K562 (cell line): ENCODE results near the gene FYB1. TPM values are rescaled to one million over a fixed set of nuclear protein-coding genes. Genes with fewer than 3 reads are reported as not detected.

Source experiments
- BCL6 ChIP-seq: fragments of 250-450 bp; sonication (Bioruptor Pico); IDR thresholded peaks from 2 replicates; pipeline ENCODE4 v1.4.0; 2020
- ELF2 ChIP-seq: fragments of 250-450 bp; sonication (Bioruptor Pico); IDR thresholded peaks from 2 replicates; pipeline ENCODE4 v1.5.0; 2021; ENCODE audit warnings: mild to moderate bottlenecking
- ETV1 ChIP-seq: fragments of 450-650 bp; conservative IDR thresholded peaks from 2 replicates; pipeline ENCODE4 v1.6.1; 2016; ENCODE audit warnings: missing genetic modification characterization, control low read depth, low read depth, missing compliant biosample characterization
- ETV5 ChIP-seq: sonication (generic); formaldehyde crosslinking; IDR thresholded peaks from 2 replicates; pipeline ENCODE4 v1.4.0; 2020; ENCODE audit warnings: low read depth, mild to moderate bottlenecking, missing genetic modification reagents
- GTF2E2 ChIP-seq: fragments of 200-800 bp; sonication (Bioruptor generic); IDR thresholded peaks from 2 replicates; pipeline ENCODE4 v1.6.1; 2016; ENCODE audit warnings: missing genetic modification characterization, missing compliant biosample characterization
- MYC ChIP-seq, 2 experiments: fragments of 250-450 bp in 1 of 2; sonication (Bioruptor Pico) in 1 of 2; IDR thresholded peaks; 2 replicates each; pipeline versions ENCODE4 v1.5.1 to v1.6.1; 2012 to 2021; ENCODE audit warnings: low read depth in 2 of 2, borderline replicate concordance in 1 of 2, improper control_type of control experiment in 1 of 2, low read length in 1 of 2, mild to moderate bottlenecking in 1 of 2, moderate library complexity in 1 of 2
- NFE2 ChIP-seq: IDR thresholded peaks from 2 replicates; pipeline ENCODE4 v1.6.1; 2014; ENCODE audit warnings: antibody characterized with exemption, low read depth
- NR2F6 ChIP-seq: fragments of 450-650 bp; formaldehyde crosslinking; IDR thresholded peaks from 2 replicates; pipeline ENCODE4 v1.4.0; 2020; ENCODE audit warnings: mild to moderate bottlenecking
- POLR2A ChIP-seq: fragments of 450-650 bp; conservative IDR thresholded peaks from 2 replicates; pipeline ENCODE4 v1.6.1; 2016
- SETDB1 ChIP-seq: IDR thresholded peaks from one replicate; pipeline ENCODE4 v1.6.1; 2012; ENCODE audit warnings: low read length, control low read depth, inconsistent platforms
- TAF15 ChIP-seq: fragments of 200-400 bp; formaldehyde crosslinking; IDR thresholded peaks from 2 replicates; pipeline ENCODE4 v1.6.1; 2017; ENCODE audit warnings: mild to moderate bottlenecking, low read depth, low read length, moderate library complexity
- TARDBP ChIP-seq: fragments of 450-650 bp; IDR thresholded peaks from 2 replicates; pipeline ENCODE4 v1.6.1; 2016
- TCF7 ChIP-seq: sonication (generic); IDR thresholded peaks from 2 replicates; pipeline ENCODE4 v1.6.1; 2016; ENCODE audit warnings: antibody characterized with exemption, borderline replicate concordance
- ZNF146 ChIP-seq: IDR thresholded peaks from one replicate; pipeline ENCODE4 v1.6.1; 2018; ENCODE audit warnings: missing compliant biosample characterization; ENCODE audit not compliant: unreplicated experiment
- polyA plus RNA-seq, 8 experiments: library from polyadenylated mRNA; depleted of rRNA in 4 of 8; stranded (reverse) in 5 of 8; unstranded in 3 of 8; fragments of >200 nt; fragmentation: Nextera tagmentation in 2 of 8; fragmentation: Illumina TruSeq in 1 of 8; extraction: Ambion mirVana in 2 of 8; extraction: Trizol in 1 of 8; gene quantifications; 2 replicates each; pipeline versions ENCODE4 v1.2.1 to v1.2.3, GENCODE V29; 2011 to 2014; ENCODE audit warnings: inconsistent platforms in 1 of 8, missing spikeins in 1 of 8
- total RNA-seq, 7 experiments: library from RNA; depleted of rRNA in 6 of 7; stranded (reverse); fragments of >200 nt in 6 of 7; fragmentation: Illumina TruSeq in 2 of 7; extraction: Trizol in 2 of 7; gene quantifications; 2 replicates each; pipeline versions ENCODE4 v1.2.1 to v1.2.3, GENCODE V29; 2011 to 2021; ENCODE audit warnings: low replicate concordance in 1 of 7
- TF ChIP-seq, protein P1 (sequence below): fragments of 450-650 bp; IDR thresholded peaks from 2 replicates; pipeline ENCODE4 v1.6.1; 2016; ENCODE audit warnings: low read depth
- TF ChIP-seq, protein P2 (sequence below): sonication (generic); formaldehyde crosslinking; IDR thresholded peaks from 2 replicates; pipeline ENCODE4 v1.8.0; 2022; ENCODE audit warnings: missing genetic modification reagents, mild to moderate bottlenecking, borderline replicate concordance
- TF ChIP-seq, protein P3 (sequence below): fragments of 250-450 bp; sonication (Bioruptor Pico); IDR thresholded peaks from 2 replicates; pipeline ENCODE4 v1.4.0; 2020; ENCODE audit warnings: mild to moderate bottlenecking, moderate library complexity

Gene FYB1
- total and polyA plus RNA-seq, 9 of the 15 experiments (the other 6 are each of a cell fraction or from before 2014, with no cell fraction given), result 4.7 to 31.5 (median 9.7) TPM

DNA sequence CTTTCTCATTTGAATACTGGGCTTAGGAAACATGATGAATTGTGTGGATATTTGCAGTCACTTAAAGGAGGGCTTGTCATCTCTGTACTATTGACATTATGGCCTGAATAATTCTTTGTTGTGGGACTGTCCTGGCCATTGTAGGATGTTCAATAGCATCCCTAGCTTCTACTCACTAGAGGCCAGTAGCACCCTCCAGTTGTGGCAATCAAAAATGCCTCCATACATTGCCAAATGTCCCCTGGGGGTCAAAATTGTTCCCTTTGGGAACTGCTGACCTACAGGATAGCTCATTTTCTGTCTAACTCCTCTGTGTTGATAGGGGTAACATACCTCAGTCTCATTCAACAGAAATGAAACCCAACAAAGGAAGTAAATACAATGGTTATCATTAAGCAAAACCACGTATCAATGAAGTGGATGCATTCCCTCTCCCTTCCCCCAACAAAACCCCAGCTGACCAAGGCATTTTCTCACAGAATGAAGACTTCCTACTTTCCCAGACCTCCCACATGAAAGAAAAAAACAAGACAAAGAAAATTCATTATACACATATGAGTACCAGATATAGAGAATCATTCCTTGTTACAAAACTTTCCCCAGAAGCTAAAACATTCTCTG, 18.1 kb downstream of the FYB1 start (continued):
- TF ChIP-seq TCF7 (no peak), GTF2E2 (tag) (peak; percentile 35; the same call in 1 of the 2 replicates), ZNF146 (no peak), ELF2 (CRISPR knock-in tag) (no peak), MYC (IDR thresholded peaks at IDR 0.05; ENCODE audit: low read depth, low read length) (no peak), MYC (CRISPR knock-in tag; IDR thresholded peaks at IDR 0.05; ENCODE audit: borderline replicate concordance, low read depth) (no peak), SETDB1 (no peak), NFE2 (no peak), NR2F6 (CRISPR knock-in tag) (no peak), ETV1 (tag) (peak; percentile 25; the same call in 1 of the 2 replicates), ETV5 (no peak), TAF15 (no peak), POLR2A (no peak), BCL6 (CRISPR knock-in tag) (no peak), TARDBP (no peak)
- TF ChIP-seq, protein P1, sequence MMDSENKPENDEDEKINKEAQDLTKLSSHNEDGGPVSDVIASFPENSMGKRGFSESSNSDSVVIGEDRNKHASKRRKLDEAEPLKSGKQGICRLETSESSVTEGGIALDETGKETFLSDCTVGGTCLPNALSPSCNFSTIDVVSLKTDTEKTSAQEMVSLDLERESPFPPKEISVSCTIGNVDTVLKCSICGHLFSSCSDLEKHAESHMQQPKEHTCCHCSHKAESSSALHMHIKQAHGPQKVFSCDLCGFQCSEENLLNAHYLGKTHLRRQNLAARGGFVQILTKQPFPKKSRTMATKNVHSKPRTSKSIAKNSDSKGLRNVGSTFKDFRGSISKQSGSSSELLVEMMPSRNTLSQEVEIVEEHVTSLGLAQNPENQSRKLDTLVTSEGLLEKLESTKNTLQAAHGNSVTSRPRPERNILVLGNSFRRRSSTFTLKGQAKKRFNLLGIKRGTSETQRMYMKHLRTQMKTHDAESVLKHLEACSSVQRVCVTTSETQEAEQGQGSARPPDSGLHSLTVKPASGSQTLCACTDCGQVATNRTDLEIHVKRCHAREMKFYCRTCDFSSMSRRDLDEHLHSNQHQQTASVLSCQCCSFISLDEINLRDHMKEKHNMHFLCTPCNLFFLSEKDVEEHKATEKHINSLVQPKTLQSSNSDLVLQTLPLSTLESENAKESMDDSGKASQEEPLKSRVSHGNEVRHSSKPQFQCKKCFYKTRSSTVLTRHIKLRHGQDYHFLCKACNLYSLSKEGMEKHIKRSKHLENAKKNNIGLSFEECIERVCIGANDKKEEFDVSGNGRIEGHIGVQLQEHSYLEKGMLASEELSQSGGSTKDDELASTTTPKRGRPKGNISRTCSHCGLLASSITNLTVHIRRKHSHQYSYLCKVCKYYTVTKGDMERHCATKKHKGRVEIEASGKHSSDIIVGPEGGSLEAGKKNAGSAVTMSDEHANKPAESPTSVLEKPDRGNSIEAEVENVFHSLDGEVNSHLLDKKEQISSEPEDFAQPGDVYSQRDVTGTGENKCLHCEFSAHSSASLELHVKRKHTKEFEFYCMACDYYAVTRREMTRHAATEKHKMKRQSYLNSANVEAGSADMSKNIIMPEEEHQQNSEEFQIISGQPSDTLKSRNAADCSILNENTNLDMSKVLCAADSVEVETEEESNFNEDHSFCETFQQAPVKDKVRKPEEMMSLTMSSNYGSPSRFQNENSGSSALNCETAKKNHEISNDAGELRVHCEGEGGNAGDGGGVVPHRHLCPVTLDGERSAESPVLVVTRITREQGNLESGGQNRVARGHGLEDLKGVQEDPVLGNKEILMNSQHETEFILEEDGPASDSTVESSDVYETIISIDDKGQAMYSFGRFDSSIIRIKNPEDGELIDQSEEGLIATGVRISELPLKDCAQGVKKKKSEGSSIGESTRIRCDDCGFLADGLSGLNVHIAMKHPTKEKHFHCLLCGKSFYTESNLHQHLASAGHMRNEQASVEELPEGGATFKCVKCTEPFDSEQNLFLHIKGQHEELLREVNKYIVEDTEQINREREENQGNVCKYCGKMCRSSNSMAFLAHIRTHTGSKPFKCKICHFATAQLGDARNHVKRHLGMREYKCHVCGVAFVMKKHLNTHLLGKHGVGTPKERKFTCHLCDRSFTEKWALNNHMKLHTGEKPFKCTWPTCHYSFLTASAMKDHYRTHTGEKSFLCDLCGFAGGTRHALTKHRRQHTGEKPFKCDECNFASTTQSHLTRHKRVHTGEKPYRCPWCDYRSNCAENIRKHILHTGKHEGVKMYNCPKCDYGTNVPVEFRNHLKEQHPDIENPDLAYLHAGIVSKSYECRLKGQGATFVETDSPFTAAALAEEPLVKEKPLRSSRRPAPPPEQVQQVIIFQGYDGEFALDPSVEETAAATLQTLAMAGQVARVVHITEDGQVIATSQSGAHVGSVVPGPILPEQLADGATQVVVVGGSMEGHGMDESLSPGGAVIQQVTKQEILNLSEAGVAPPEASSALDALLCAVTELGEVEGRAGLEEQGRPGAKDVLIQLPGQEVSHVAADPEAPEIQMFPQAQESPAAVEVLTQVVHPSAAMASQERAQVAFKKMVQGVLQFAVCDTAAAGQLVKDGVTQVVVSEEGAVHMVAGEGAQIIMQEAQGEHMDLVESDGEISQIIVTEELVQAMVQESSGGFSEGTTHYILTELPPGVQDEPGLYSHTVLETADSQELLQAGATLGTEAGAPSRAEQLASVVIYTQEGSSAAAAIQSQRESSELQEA, result no peak
- TF ChIP-seq, protein P2, sequence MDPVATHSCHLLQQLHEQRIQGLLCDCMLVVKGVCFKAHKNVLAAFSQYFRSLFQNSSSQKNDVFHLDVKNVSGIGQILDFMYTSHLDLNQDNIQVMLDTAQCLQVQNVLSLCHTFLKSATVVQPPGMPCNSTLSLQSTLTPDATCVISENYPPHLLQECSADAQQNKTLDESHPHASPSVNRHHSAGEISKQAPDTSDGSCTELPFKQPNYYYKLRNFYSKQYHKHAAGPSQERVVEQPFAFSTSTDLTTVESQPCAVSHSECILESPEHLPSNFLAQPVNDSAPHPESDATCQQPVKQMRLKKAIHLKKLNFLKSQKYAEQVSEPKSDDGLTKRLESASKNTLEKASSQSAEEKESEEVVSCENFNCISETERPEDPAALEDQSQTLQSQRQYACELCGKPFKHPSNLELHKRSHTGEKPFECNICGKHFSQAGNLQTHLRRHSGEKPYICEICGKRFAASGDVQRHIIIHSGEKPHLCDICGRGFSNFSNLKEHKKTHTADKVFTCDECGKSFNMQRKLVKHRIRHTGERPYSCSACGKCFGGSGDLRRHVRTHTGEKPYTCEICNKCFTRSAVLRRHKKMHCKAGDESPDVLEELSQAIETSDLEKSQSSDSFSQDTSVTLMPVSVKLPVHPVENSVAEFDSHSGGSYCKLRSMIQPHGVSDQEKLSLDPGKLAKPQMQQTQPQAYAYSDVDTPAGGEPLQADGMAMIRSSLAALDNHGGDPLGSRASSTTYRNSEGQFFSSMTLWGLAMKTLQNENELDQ (CRISPR knock-in tag), result no peak
- TF ChIP-seq, protein P3, sequence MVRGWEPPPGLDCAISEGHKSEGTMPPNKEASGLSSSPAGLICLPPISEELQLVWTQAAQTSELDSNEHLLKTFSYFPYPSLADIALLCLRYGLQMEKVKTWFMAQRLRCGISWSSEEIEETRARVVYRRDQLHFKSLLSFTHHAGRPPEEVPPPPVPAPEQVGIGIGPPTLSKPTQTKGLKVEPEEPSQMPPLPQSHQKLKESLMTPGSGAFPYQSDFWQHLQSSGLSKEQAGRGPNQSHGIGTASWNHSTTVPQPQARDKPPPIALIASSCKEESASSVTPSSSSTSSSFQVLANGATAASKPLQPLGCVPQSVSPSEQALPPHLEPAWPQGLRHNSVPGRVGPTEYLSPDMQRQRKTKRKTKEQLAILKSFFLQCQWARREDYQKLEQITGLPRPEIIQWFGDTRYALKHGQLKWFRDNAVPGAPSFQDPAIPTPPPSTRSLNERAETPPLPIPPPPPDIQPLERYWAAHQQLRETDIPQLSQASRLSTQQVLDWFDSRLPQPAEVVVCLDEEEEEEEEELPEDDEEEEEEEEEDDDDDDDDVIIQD, result no peak
